DMS 273 treated with DMSO at 0.1 percent for 48 hours (cell line): Measurements from ENCODE around the gene LDAF1.
A peak's percentile ranks its signal among the peaks of the same experiment; 100 is the strongest.
"Not testable (repeated sequence)": the region's sequence is repeated elsewhere in the genome, so short reads cannot be mapped to it uniquely, and the experiment has no call there.

ENCODE experiments used
- DNase-seq: peaks from one replicate; lab custom pipeline; 2025; lab: John Stamatoyannopoulos, UW

Gene LDAF1

DNA sequence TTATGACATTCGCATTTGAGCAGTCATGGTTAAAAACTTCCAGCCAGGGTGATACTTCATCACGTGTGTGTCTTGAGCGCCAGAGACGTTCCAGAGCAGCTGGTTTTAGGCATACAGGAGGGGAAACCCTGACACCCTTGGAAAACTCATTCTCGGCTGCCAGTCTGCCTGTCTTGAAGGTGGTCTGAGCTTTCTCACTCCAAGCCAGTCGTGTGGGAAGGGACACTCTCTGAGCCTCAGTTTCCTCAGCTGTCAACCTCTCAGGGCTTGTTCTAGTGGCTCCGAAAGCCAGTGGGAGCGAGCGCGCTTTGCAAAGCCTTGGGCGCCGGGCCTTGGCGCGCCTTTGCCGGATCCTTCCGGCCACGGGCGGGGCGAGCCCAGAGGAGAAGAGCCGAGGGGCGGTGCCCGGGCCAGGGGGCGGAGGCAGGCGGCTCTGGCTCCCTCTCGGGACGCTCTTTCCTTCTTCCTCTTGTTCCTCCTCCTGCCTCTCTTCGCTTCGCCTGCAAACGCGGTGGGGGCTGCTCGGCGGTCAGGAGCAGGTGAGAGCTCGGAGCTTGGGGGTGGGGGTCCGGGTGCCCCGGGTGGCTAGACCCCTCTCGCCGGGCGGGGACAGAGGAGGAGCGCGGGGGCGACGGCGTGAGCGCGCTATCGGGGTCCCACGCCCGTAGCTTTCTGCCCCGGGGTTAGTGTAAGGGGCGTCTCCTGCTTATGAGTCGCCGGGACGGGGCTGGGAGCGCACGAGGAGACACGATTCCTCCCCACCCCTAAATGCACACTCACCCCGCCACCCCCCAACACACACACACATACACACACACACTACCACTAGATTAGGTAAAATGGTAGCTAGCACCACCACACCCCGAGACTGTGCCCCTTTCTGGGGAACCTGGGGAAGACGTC lies at the start of gene LDAF1:
LDAF1 (plus strand) TSS at position 467 of the 903 bp plus-strand sequence. CDS start 2,509 bp downstream, outside the sequence.
- DNase-seq: peak; percentile 37

DNA sequence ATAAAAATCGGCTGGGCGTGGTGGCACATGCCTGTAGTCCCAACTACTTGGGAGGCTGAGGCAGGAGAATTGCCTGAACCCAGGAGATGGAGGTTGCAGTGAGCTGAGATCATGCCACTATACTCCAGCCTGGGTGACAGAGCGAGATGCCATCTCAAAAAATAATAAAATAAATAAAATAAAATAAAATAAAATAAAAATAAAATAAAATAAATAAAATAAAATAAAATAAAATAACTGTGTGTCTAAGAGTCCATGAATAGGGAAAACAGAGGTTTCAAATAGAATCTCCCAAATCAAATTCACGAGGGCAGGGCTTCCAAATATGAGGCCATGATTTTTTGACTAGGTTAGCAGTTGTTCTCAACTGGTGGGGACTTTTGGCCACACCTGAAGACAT lies 42.9 kb upstream of the LDAF1 start:
- DNase-seq: not testable (repeated sequence)

DNA sequence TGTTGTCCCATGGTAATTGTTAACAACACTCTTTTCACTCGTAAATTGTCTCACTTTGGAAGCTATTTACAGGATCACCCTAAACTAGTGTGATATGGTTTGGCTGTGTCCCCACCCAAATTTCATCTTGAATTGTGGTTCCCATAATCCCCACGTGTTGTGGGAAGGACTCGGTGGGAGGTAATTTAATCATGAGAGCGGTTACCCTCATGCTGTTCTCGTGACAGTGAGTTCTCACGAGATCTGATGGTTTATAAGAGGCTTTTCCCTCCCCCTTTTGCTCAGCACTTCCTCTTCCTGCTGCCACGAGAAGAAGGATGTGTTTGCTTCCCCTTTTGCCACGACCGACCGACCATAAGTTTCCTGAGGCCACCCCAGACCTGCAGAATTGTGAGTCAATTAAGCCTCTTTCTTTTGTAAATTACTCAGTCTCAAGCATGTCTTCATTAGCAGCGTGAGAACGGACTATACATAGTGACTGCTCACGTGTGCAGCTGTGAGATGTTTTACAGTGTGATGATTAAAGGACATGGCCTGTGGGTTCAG lies 42.3 kb upstream of the LDAF1 start:
- no peak for DNase-seq

GRCh38 chr16:21117567-21117966 lies 40.9 kb upstream of the LDAF1 start:
- no peak for DNase-seq

DNA sequence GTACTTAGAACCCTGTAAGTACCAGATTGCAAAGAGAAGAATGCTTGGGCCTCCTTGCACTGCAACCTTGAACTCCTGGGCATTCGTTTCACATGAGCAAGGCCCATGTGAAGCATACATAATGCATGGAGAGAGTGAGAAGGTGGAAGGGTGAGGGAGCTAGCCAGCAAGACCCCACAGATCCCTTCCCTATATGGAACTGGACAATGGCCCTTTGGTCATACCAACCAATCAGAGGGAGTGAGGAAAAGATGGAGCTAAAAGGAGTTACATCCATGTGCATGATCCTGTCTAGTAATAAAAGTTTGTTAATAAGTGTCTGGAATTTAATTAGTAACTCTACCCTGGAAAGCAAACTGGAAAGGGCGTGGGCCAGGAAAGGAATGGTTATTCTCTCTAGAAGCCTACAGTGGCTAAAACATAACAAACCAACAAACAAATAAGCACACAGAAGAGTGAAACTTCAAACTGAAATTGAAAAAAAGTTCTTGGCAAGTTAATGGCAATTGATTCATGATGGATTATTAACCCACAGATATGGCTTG lies 37.4 kb upstream of the LDAF1 start:
- DNase-seq: no peak

DNA sequence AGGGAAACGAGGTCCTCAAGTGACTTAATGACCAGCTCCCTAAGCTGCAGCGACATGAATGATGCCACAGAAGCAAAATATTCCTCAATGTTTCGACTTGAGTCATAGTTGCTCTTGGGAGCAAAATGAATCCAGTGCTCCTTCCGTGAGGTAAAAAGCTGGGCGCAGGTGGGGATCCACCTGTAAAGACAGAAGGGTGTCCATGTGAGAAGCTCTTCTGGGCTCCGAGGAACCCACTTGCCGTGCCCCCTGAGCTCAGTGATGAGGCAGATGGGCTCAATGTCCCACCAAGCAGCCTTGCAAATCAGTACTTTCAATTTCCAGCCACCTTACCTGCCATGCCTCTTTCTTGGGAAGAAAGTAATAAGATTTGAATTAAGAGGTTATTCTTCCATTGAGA lies 33.3 kb upstream of the LDAF1 start:
- no peak for DNase-seq

DNA sequence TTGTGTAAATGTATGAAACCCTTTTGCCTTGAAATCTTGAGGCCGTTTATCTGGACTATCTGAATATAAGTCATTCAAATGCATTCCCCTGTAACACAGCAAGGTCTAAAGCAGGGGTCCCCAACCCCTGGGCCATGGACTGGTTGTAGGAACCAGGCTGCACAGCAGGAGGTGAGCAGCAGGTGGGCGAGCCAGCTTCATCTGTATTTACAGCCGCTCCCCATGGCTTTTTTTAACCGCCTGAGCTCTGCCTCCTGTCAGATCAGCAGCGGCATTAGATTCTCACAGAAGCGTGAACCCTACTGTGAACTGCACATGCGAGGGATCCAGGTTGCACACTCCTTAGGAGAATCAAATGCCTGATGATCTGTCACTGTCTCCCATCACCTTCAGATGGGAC lies 32.0 kb upstream of the LDAF1 start:
- no peak for DNase-seq

DNA sequence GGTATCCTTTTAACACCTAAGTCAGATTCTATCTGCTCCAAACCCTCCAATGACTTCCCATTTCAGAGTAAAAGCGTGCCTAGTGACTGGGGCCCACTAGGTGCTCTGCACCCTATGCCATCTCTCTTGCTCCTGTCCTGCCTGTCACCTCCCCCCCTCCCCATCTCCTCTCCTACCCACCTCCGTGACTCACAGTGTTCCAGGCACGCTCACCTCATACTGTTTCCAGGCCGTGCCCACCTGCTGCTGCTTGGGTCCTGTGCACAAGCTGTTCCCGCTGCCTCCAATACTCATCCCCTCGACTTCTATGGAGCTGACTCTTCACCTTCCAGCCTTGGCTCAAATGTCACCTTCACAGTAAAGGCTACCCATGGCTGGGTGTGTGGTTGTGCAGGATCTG lies 29.5 kb upstream of the LDAF1 start:
- DNase-seq: no peak

- no peak for DNase-seq
These were observed 27.7 kb upstream of the LDAF1 start for GRCh38 chr16:21130811-21131210.

DNA sequence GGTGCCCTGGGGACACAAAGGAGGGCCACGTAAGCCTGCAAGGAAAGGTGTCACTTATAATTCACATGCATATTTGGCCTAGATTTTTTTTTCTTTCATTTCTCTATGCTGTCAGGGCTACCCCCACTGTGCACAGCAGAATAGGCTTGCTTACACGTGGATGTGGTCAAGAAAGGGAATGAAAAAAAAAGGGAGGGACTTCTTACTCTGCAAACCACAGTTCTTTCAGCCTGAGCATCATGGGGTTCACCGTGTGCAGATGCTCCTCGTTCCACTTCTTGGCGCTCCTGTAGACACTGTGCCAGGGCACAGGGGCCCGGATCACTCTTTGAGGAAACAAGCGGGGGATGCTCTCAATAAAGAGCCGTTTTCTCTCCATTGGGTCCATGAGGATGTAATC lies 24.4 kb upstream of the LDAF1 start:
- DNase-seq: no peak

- no peak for DNase-seq
These were observed 12.7 kb upstream of the LDAF1 start for GRCh38 chr16:21145738-21146137.

DNA sequence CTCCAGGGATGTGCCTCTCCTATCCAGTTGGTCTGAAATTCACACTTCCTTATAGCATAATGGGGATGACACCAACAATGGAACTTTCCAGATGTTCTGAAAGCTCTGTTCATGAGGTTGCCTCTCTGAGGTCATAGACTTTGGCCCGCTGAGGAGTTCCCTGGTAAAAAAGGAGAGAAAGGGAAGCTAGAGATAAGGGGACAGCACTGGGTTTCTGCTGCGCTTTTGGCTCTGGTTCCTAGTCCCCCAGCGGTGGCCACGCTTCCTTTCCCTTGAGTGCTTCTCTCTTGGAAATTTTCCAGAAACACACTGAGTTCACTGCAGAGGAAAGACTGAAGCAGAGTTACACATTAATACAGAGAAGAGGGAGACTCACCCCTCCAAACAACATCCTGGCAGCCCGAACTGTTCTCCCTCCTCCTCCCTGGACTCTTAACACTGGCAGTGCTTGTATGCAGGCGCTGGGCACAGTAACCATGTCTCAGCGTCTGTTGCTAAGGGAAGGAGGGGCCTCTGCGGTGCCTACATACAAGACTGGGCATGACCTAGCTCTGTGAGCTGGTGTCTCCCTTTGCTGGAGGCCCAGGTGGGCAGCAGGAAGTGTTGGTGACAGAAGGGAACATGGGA lies 8.0 kb upstream of the LDAF1 start, which contains the start of gene DNAH3:
DNAH3 (minus strand) TSS at position 472 of the 627 bp plus-strand sequence. CDS start 527 bp downstream, outside the sequence.
- peak; percentile 18 for DNase-seq

GRCh38 chr16:21152160-21153030 lies 6.1 kb upstream of the LDAF1 start:
- DNase-seq: not testable (repeated sequence)

DNA sequence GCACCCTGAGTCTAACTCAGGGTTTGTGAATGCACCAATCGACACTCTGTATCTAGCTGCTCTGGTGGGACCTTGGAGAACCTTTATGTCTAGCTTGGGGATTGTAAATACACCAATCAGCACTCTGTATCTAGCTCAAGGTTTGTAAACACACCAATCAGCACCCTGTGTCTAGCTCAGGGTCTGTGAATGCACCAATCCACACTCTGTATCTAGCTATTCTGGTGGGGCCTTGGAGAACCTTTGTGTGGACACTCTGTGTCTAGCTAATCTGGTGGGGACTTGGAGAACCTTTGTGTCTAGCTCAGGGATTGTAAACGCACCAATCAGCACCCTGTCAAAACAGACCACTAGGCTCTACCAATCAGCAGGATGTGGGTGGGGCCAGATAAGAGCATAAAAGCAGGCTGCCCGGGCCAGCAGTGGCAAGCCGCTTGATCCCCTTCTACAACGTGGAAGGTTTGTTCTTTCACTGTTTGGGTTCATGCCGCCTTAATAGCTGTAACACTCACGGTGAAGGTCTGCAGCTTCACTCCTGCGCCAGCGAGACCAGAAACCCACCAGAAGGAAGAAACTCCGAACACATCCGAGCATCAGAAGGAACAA lies 5.2 kb upstream of the LDAF1 start:
- not testable (repeated sequence) for DNase-seq

DNA sequence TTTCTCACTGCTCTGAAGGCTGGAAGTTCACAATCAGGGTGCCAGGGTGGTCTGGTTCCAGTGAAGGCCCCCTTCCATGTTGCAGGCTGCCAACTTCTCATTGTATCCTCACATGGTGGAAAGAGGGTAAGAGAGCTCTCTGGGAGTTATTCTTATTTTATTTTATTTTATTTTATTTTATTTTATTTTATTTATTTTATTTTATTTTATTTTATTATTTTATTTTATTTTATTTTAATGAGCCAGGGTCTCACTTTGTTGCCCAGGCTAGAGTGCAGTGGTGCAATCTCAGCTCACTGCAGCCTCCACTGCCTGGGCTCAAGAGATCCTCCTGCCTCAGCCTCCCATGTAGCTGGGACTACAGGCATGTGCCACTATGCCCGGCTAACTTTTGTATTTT lies 2.5 kb upstream of the LDAF1 start:
- not testable (repeated sequence) for DNase-seq

DNA sequence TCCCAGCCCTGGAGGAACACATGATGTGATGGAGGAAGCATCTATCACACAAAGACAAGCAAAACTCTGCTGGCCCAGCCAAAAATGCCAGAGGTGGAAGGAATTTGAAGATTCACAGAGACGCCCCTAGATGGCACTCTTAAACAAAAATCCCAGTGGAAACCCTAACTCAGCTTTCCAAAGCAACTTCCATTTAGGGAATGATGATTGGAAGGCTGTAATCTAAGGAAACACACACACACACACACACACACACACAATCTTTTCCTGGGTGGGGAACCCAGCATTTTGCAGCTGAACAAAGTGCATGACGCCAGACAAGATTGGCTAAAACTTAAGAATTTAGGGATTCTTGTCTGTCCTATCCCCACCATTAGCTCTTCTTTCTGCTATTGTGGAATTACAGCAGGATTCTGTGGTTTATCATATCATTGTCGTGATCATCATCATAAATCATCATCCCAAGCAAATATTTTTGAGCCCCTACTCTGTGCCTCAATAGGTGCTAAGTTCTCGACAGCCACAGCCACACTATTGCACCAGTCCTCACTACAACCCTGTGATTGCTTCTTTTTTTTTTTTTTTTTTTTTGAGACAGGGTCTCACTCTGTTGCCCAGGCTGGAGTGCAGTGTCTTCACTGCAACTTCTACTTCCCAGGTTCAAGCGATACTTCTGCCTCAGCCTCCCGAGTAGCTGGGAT lies 1.6 kb upstream of the LDAF1 start:
- peak; percentile 34 for DNase-seq

- DNase-seq: no peak
These were observed 842 bp upstream of the LDAF1 start for GRCh38 chr16:21157632-21158031.

DNA sequence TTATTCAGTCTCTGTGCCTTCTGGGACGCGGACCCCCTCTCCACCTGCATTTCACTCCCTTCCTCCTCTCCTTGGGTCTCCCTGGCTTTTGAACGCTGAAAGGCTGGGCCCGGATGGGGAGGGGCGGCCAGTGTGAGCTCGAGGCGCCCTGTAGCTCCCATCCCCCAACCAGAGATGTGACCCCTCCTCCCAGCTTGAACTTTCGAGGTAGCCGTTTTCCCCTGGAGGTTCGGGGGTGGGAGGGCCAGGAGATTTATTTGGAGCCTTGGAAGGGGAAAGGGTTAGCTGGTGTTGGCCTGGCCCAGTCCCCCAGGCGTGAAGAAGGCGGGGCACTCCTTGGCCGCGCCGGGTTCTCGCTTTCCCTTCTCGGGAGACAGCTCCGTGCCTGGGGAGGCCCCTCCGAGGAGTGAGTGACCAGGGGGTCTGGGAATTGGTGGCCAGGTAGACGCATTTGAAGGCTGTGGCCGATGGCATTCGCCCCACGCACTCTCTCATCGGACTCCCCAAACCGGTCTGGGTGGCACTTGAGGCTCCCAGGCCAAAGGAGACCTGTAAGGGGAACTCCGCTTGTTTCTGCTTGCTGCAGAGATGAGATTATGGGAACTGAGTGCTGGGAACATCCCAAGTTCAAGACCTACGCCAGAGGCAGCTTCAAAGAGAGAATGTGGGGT lies 942 bp downstream of the LDAF1 start:
- no peak for DNase-seq

DNA sequence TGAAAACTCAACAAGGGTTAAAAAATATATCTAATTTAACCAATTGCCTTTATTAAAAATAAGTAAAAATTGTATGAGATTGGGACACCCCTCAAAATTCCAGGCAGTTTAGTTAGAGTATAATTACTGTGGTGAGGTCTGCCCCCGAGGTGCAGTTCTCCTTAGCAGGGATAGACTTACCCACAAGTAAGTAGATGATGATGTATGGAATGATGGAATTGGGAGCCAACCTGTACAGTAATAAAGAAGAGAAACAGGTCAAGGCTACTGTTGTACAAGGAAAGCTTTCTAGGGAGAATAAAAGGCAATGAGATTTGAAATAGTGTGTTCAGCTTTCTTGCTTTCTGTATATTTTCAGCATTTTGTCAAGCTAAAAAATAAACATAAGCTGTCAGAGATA lies 1.8 kb downstream of the LDAF1 start:
- no peak for DNase-seq

DNA sequence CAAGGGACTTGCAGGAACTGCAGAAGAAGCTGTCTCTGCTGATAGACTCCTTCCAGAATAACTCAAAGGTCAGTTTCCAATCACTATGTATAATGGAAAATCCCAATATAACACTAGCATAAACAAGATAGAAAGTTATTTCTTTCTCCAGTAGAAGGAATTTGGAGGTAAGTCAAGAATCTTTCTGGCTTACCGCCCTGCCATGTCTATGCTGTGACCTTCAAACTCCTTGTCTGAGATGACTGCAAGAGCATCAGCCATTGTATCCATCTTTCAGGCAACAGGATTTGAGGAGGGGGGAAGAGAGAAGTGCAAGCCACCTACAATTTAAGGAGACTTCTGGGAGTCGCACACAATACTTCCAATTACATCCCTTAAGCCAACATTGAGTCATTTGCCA lies 2.7 kb downstream of the LDAF1 start:
- no peak for DNase-seq
